Measurements from ENCODE around the gene ARHGEF11.

Gene ARHGEF11

GRCh38 chr1:157043685-157044084, 1.9 kb downstream of the ARHGEF11 start:
- DNase-seq: no peak

GRCh38 chr1:157042846-157043245, 2.7 kb downstream of the ARHGEF11 start:
- DNase-seq: no peak

GRCh38 chr1:157040802-157041201, 4.7 kb downstream of the ARHGEF11 start:
- no peak for DNase-seq

GRCh38 chr1:157035121-157035520, 10.4 kb downstream of the ARHGEF11 start:
- DNase-seq: no peak

GRCh38 chr1:157034137-157034800, 11.3 kb downstream of the ARHGEF11 start:
- no peak for DNase-seq

- no peak for DNase-seq
These were observed 12.1 kb downstream of the ARHGEF11 start for GRCh38 chr1:157033357-157033876.

GRCh38 chr1:157032303-157032702, 13.2 kb downstream of the ARHGEF11 start:
- no peak for DNase-seq

GRCh38 chr1:157030728-157031127, 14.8 kb downstream of the ARHGEF11 start:
- no peak for DNase-seq

- DNase-seq: no peak
These were observed 16.9 kb downstream of the ARHGEF11 start for GRCh38 chr1:157028674-157029073.

- no peak for DNase-seq
These were observed 19.7 kb downstream of the ARHGEF11 start for GRCh38 chr1:157025856-157026255.

- no peak for DNase-seq
These were observed 20.2 kb downstream of the ARHGEF11 start for GRCh38 chr1:157025385-157025784.

- DNase-seq: no peak
These were observed 23.9 kb downstream of the ARHGEF11 start for GRCh38 chr1:157021688-157022087.

GRCh38 chr1:157019457-157019856, 26.1 kb downstream of the ARHGEF11 start:
- no peak for DNase-seq

GRCh38 chr1:157011845-157012244, 33.7 kb downstream of the ARHGEF11 start:
- DNase-seq: no peak

GRCh38 chr1:157008502-157008901, 37.0 kb downstream of the ARHGEF11 start:
- DNase-seq: no peak

- no peak for DNase-seq
These were observed 38.2 kb downstream of the ARHGEF11 start for GRCh38 chr1:157007306-157007705.

- no peak for DNase-seq
These were observed 38.9 kb downstream of the ARHGEF11 start for GRCh38 chr1:157006676-157007075.

GRCh38 chr1:157005965-157006364, 39.6 kb downstream of the ARHGEF11 start:
- DNase-seq: no peak

GRCh38 chr1:157004806-157005205, 40.7 kb downstream of the ARHGEF11 start:
- no peak for DNase-seq

GRCh38 chr1:157004327-157004726, 41.2 kb downstream of the ARHGEF11 start:
- no peak for DNase-seq

GRCh38 chr1:157001304-157001703, 44.2 kb downstream of the ARHGEF11 start:
- no peak for DNase-seq

- no peak for DNase-seq
These were observed 44.9 kb downstream of the ARHGEF11 start for GRCh38 chr1:157000686-157001085.

GRCh38 chr1:156999596-157000320, 45.8 kb downstream of the ARHGEF11 start:
- no peak for DNase-seq

GRCh38 chr1:156998840-156999500, 46.6 kb downstream of the ARHGEF11 start:
- DNase-seq: no peak
